Bronchial epithelial cell (primary cell): ENCODE data around the gene TH. TPM values are rescaled to one million over a fixed set of nuclear protein-coding genes. Genes with fewer than 3 reads are reported as not detected.

ENCODE experiments used
- DNase-seq: peaks from one replicate; pipeline ENCODE4 v3.0.0-alpha.2; 2010; ENCODE audit warnings: low read depth
- FAIRE-seq: peaks from 2 replicates; lab custom pipeline; 2011; peaks lifted over from hg19 to GRCh38; lab: Jason Lieb, UNC
- H3K27me3 ChIP-seq: 2 replicates; pipeline ENCODE4 v1.5.1; 2011; ENCODE audit warnings: low read length; ENCODE audit not compliant: control insufficient read depth, insufficient read depth
- H3K36me3 ChIP-seq: 2 replicates; pipeline ENCODE4 v1.5.1; 2011; ENCODE audit warnings: low read length; ENCODE audit not compliant: control insufficient read depth, insufficient read depth
- H3K4me3 ChIP-seq: 2 replicates; pipeline ENCODE4 v1.5.1; 2011; ENCODE audit warnings: mild to moderate bottlenecking, low read depth, low read length, control low read depth
- CTCF ChIP-seq: IDR thresholded peaks from 2 replicates; pipeline ENCODE4 v1.5.1; 2011; ENCODE audit warnings: mild to moderate bottlenecking, moderate library complexity, low read length, control low read depth, inconsistent platforms; ENCODE audit not compliant: insufficient read depth, severe bottlenecking
- total RNA-seq: library from RNA; depleted of rRNA; stranded (reverse); fragments of >200 nt; gene quantifications from 2 replicates; pipeline ENCODE4 v1.2.1, GENCODE V29; 2014

The TH gene
- total RNA-seq, 1 donor from 2014 or later: under 0.01 TPM

DNA sequence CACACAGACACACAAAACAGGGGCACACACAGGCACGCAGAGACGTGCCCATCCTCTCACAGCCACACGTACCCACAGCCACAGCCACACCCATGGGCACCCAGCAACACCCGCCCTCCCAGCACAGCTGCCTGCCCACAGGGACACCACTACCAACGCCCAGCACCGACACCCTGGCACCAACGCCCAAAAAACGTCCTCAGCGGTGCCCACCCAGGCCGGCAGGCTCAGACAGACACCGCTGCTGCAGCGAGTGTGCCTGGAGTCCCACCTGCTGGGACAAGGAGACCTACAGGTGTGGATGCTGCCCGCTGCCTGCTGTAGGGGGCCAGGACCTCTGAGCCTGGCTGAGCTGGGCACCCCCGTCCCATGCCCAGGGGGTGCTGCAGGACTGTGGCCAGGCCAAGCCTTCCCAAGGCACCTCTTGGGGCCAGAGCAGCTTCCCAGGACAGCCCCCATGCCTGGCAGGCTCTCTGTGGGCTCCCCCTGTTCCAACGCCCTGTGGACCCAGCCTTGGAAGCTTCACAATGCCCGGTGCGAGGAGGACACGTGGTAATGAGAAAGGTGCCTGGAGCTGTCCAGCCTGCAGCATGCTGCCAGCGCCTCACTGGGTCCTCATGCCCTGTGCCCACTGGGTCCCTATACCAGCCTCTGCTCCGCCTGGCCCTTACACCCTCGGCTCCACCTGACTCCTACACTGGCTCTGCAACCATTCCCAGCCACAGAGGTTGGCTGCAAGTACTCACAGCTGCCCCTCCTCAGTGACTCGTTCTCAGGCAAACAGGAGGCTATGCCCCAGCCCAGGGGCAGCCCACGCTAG, 45.8 kb upstream of the TH start:
- H3K4me3 ChIP-seq: no peak overlapping the region
- H3K36me3 ChIP-seq: no peaks in the 10 kb centered on the region
- H3K27me3 ChIP-seq: peaks cover 7% of the 10 kb centered on the region
- no peak for DNase-seq
- no peak for TF ChIP-seq CTCF
- no peak for FAIRE-seq

GRCh38 chr11:2216400-2217064, 44.9 kb upstream of the TH start:
- TF ChIP-seq CTCF: no peak
- DNase-seq (no peak), FAIRE-seq (no peak)
- Histone ChIP-seq H3K27me3 (peaks cover 7% of the 10 kb centered on the region), H3K4me3 (no peak overlapping the region), H3K36me3 (no peaks in the 10 kb centered on the region)

DNA sequence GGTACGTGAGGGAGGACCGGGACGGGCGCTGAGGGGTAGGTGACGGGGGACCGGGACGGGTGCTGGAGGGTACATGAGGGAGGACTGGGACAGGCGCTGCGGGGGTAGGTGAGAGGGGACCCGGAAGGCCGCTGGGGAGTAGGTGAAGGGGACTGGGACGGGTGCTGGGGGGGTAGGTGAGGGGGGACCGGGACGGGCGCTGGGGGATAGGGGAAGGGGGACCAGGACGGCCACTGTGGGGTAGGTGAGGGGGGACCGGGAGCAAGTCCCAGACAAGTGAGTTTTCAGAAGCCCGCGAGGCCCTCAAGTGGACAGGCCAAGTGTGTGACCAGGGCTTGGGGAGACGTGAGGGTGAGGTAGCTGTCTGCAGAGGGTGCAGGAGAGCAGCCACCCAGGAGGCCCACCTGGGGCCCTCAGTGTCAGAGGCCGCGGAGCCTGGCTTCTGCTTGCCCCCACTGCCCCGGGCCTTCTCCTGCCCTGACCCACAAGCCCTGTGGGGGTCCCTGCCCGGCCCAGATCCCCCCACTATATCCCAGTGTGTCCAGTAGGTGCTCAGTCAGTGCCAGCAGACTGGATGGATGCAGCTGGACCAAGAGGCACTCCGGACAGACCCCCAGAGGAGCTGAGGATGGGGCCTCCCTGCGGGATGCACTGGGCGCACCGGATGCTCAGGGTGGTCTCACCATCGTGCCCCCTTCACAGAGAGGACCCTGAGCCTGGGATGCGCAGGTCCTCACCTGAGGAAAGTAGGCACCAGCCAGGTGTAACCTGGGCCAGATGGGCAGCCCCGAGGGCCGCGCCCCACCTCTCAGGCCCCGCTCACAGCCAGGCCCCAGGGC, 44.2 kb upstream of the TH start:
- no peak for FAIRE-seq
- no peak overlapping the region for H3K4me3 ChIP-seq
- no peak for DNase-seq
- H3K27me3 ChIP-seq: peaks cover 8% of the 10 kb centered on the region
- no peaks in the 10 kb centered on the region for H3K36me3 ChIP-seq
- TF ChIP-seq CTCF: no peak

- Histone ChIP-seq H3K36me3 (no peaks in the 10 kb centered on the region), H3K27me3 (peaks cover 9% of the 10 kb centered on the region), H3K4me3 (no peak overlapping the region)
- TF ChIP-seq CTCF: no peak
- FAIRE-seq (no peak), DNase-seq (no peak)
Observed at GRCh38 chr11:2215230-2215560, 43.6 kb upstream of the TH start.

GRCh38 chr11:2214527-2215229, 43.1 kb upstream of the TH start:
- Histone ChIP-seq H3K27me3 (peaks cover 9% of the 10 kb centered on the region), H3K4me3 (no peak overlapping the region), H3K36me3 (no peaks in the 10 kb centered on the region)
- no peak for DNase-seq
- TF ChIP-seq CTCF: no peak
- FAIRE-seq: no peak
